GM20000 (cell line): ENCODE measurements around the gene ATP11A.

Experiments used
- DNase-seq: peaks from one replicate; pipeline ENCODE4 v3.0.0; 2012; ENCODE audit warnings: low spot score
- TF ChIP-seq, protein P1 (sequence below): IDR thresholded peaks from 2 replicates; pipeline ENCODE4 v1.5.1; 2012; ENCODE audit warnings: mild to moderate bottlenecking, control low read depth; ENCODE audit errors: extremely low read depth, missing control alignments

Gene ATP11A

DNA sequence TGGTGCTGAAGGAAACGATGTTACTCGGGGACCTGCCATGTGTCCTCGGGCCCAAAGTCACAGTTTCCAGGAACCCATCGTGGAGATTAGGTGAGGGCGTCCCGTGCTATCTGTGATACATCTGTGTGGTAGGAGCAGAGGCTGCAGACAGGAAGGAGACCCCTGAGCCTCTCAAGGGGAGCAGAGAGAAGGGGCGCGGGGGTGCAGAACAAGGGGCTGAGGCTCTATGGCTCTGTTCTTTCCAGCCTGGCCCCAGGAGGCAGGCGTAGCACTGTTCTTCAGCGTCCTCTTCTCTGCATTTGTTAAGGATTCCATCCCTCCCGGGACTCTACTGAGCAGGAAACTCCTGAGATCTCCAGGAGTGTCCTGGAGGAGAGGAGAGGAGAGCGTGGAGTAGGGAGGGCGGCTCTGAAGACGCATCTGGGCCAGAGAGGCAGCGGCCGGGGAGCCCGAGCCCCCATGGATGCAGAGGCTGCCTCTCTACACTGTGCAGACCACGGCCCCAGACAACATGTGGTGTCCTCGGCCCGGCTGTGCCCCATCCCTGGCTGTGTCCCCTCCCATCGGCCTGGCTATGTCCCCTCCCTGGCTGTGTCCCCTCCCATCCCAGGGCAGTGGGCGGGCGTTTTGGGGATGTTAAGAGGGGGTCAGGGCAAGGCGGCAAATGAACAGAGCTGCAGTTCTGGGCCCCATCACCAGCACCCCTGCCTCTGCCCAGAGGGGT lies 118.0 kb downstream of the ATP11A start:
- DNase-seq = no peak
- TF ChIP-seq, protein P1, sequence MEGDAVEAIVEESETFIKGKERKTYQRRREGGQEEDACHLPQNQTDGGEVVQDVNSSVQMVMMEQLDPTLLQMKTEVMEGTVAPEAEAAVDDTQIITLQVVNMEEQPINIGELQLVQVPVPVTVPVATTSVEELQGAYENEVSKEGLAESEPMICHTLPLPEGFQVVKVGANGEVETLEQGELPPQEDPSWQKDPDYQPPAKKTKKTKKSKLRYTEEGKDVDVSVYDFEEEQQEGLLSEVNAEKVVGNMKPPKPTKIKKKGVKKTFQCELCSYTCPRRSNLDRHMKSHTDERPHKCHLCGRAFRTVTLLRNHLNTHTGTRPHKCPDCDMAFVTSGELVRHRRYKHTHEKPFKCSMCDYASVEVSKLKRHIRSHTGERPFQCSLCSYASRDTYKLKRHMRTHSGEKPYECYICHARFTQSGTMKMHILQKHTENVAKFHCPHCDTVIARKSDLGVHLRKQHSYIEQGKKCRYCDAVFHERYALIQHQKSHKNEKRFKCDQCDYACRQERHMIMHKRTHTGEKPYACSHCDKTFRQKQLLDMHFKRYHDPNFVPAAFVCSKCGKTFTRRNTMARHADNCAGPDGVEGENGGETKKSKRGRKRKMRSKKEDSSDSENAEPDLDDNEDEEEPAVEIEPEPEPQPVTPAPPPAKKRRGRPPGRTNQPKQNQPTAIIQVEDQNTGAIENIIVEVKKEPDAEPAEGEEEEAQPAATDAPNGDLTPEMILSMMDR = no peak

DNA sequence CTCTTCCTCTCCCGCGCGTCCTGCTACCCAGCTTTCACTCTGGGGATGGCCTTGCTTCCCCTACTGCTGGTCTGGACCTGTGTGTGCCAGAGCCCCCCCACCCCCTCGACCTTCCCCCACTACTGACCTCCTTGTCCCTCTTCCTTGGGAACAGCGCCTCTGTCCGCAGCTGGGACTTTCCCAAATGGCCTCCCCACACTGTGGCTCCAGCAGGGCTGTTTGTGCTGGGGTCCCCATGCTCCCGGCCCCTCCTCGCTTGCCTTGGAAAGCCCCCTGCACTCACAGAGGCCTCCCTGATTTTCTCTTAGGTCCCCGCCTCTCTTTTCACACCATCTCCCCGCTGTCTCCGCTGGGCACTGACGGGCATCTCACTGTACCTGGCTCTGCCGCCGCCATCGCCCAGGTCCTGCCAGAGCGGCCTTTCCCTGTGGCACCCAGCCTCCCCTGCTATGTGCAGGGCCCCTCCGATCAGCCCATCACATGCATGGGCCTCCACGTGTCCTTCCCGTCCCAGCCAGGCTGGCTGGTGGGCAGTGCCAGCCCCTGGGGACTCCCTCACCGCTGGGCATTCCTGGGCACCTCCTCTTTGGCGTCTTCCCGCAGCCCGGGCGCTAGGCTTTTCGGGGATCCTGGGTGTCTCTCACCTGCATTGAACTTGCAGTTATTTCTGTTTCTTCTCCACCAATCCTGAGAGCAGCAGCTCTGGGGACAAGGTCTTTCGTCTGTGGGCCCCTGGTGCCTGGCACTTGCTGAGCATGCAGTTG lies 118.7 kb downstream of the ATP11A start:
- no peak for DNase-seq
- TF ChIP-seq, protein P1 = no peak

DNA sequence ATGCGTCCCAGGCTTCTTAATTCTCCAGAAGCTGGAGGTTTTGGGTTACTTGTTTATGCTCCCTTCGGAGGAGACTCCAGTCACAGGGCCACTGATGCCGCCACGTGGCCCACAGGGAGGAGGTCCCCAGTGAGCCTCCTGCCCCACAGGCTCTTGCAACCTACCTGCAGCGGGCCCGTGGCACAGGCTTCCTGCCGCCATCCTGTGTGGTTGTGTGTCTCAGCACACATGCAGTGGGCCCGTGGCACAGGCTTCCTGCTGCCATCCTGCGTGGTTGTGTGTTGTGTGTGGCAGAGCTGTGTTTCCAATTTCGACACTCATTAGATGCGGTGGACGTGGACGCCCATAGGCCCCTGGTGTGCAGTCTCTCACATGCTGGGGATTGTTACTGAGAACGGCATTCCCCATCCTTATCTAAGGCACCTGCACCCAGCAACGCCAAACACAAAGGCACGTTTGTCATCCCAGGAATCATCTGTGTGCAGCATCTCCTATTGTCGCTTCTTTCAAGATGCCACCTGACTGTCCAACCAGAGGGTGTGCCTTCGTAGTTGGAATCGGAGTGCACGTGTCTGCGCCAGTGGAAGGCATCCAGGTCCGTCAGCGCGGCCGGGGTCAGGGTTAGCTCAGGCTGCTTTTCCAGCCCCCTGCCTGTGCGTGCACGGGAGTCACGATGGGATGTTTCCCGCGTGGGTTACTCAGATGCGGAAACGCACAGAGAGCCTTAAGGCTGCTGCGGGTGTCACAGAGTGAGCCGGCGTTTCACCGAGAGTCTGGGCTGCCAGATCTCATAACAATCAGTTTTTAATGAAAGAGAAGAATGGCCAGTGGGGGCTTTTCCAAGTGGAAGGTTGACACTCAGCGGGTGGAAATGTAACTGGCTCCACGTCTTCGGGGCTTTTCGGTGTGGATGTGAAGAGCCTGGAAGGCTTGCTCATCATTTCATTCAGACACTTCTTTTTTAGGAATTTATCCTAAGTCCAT lies 119.8 kb downstream of the ATP11A start:
- no peak for DNase-seq
- TF ChIP-seq, protein P1 = no peak

DNA sequence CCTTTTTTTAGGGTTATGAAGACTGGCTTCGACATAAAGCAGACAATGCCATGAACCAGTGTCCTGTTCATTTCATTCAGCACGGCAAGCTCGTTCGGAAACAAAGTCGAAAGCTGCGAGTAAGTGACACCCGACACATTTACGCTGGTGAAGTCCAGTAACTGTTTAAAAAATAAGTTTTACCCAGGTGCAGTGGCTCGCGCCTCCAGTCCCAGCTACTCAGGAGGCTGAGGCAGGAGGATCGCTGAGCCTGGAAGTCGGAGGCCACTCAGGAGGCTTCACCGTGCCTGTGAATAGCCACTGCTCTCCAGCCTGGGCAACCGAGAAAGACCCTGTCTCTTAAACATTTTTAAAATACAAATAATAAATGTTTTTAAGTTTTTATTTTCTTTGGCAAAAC lies 120.8 kb downstream of the ATP11A start:
- TF ChIP-seq, protein P1 = no peak
- DNase-seq = no peak

DNA sequence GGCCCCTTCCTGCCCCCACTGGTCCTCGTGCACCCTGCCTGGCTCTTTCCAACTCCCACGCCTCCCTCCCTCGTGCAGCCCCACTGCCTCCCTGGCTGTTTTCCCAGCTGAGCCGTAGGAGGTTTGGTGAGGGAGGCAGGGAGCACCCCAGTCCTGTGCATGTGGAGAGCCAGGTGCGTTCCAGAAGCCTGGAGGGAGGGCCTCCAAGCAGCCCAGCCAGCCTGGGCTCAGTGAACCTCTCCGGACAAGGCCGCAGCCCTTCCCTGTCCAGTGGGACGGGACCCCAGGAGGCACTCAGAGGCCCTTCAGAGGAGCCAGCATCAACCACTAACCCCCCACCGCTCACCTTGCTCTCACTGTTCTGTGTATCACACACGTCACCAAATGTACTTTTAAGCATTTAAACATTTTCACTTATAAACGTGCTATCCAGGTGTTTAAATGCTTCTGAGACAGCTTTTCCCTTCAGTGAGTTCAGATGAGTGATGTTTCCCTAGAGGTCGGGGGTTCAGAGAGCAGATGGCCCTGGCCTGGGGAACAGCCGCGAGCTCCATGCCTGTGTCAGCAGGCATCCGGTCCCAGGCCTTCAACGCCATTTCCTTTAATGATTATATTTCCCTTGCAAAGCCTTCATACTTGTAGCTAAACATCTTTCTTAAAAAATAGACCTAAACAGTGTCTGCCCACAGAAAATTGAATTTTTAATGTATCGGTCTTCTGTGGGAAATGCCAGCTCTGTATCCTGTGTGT lies 122.6 kb downstream of the ATP11A start:
- DNase-seq = no peak
- TF ChIP-seq, protein P1 = no peak

DNA sequence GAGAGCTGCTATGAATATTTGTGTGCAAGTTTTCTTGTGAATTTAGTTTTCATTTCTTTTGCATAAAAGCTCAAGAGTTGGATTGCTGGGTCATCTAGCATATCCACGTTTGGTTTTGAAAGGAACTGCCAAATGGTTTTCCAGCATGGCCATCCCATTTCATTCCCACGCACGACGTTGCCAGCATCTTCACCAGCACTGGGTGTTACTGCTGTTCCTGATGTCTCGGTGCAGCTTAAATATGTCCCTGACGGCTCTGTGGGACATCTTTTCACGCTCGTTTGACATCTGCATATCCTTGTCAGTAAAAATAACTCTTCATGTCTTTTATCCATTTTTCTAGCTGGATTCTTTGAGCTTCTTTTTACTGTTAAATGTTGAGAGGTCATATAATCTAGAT lies 123.7 kb downstream of the ATP11A start:
- TF ChIP-seq, protein P1 = no peak

More for the DNA sequence above, 123.7 kb downstream of the ATP11A start:
- no peak for DNase-seq
